Fibroblast of skin of right biceps (primary cell): ENCODE results near the gene LKAAEAR1.
A peak's percentile ranks its signal among the peaks of the same experiment; 100 is the strongest.

Source experiments
- DNase-seq: peaks from one replicate; pipeline ENCODE4 v3.0.0-alpha.2; 2013

The LKAAEAR1 gene

GRCh38 chr20:64077541-64077875 lies 6.7 kb downstream of the LKAAEAR1 start:
- DNase-seq = no peak

GRCh38 chr20:64077094-64077493 lies 7.1 kb downstream of the LKAAEAR1 start:
- DNase-seq = no peak

GRCh38 chr20:64076061-64076997 lies 7.9 kb downstream of the LKAAEAR1 start:
- no peak for DNase-seq

GRCh38 chr20:64075556-64075955 lies 8.6 kb downstream of the LKAAEAR1 start:
- DNase-seq = no peak

GRCh38 chr20:64074963-64075362 lies 9.2 kb downstream of the LKAAEAR1 start:
- DNase-seq = no peak

GRCh38 chr20:64074184-64074789 lies 9.9 kb downstream of the LKAAEAR1 start:
- no peak for DNase-seq

GRCh38 chr20:64073476-64074183 lies 10.6 kb downstream of the LKAAEAR1 start:
- DNase-seq = no peak

- no peak for DNase-seq
These were observed 11.6 kb downstream of the LKAAEAR1 start for GRCh38 chr20:64072498-64073063.

GRCh38 chr20:64071341-64072332 lies 12.6 kb downstream of the LKAAEAR1 start:
- no peak for DNase-seq

- no peak for DNase-seq
These were observed 13.8 kb downstream of the LKAAEAR1 start for GRCh38 chr20:64070244-64070993.

GRCh38 chr20:64069614-64070243 lies 14.5 kb downstream of the LKAAEAR1 start:
- DNase-seq = no peak

GRCh38 chr20:64069209-64069613 lies 15.0 kb downstream of the LKAAEAR1 start:
- DNase-seq = no peak

- DNase-seq = no peak
These were observed 15.6 kb downstream of the LKAAEAR1 start for GRCh38 chr20:64068386-64069208.

GRCh38 chr20:64067733-64068307 lies 16.4 kb downstream of the LKAAEAR1 start:
- no peak for DNase-seq

- no peak for DNase-seq
These were observed 17.1 kb downstream of the LKAAEAR1 start for GRCh38 chr20:64067005-64067632.

- peak; percentile 63 for DNase-seq
These were observed 18.2 kb downstream of the LKAAEAR1 start for GRCh38 chr20:64065974-64066343.

- DNase-seq = no peak
These were observed 18.9 kb downstream of the LKAAEAR1 start for GRCh38 chr20:64065062-64065973.

- DNase-seq = peak; percentile 55
These were observed 20.0 kb downstream of the LKAAEAR1 start for GRCh38 chr20:64064145-64064698.
